ENCODE data around the gene SLC25A44. TPM values are rescaled to one million over a fixed set of nuclear protein-coding genes. Genes with fewer than 3 reads are reported as not detected.

The SLC25A44 gene
- total and polyA plus RNA-seq, 2 of the 8 experiments (the other 6 are each of a cell fraction or from before 2014, with no cell fraction given), result 23.4 to 32.1 TPM

GRCh38 chr1:156176610-156177210 is 17.2 kb upstream of the SLC25A44 start:
- no peaks in the 10 kb centered on the region for H4K20me1 ChIP-seq (replicated peaks in 1 of 2; ENCODE audit: control insufficient read depth in 1 of 2, insufficient read depth in 2 of 2, low read length in 2 of 2)
- FAIRE-seq (no peak), DNase-seq (ENCODE audit: low read depth in 1 of 2, low spot score in 2 of 2) (no peak)
- H2BK120ac ChIP-seq (replicated peaks; ENCODE audit: low read depth, low read length), result no peak overlapping the region
- no peak overlapping the region for H3K4me2 ChIP-seq (ENCODE audit: insufficient read depth in 1 of 2, low read depth in 2 of 2, low read length in 2 of 2)
- H4K8ac ChIP-seq (ENCODE audit: extremely low read depth, insufficient read depth, low read length), result no peak overlapping the region
- peak overlapping the region; percentile 85; the same call in 1 of the 2 replicates for H2BK12ac ChIP-seq (ENCODE audit: low read depth, low read length)
- no peak overlapping the region for H2BK15ac ChIP-seq (ENCODE audit: low read length)
- no peaks in the 10 kb centered on the region for H3K23me2 ChIP-seq (ENCODE audit: low read depth, low read length)
- peak overlapping the region; percentile 86; the same call in 1 of the 2 replicates for H2AK5ac ChIP-seq (ENCODE audit: low read depth, low read length)
- H3K23ac ChIP-seq (ENCODE audit: insufficient read length), result no peak overlapping the region
- no peak overlapping the region for H2AFZ ChIP-seq (ENCODE audit: low read length)
- no peak overlapping the region for H3K4ac ChIP-seq (replicated peaks; ENCODE audit: insufficient read length, low read depth, low read length)
- H3K9me3 ChIP-seq (ENCODE audit: insufficient read depth in 2 of 2, low read depth in 1 of 2, low read length in 1 of 2), result no peaks in the 10 kb centered on the region
- no peak overlapping the region for H3K9ac ChIP-seq (replicated peaks in 1 of 4; ENCODE audit: extremely low read depth in 1 of 4, low read depth in 3 of 4, low read length in 3 of 4)
- H3K79me1 ChIP-seq (ENCODE audit: low read depth, low read length), result no peaks in the 10 kb centered on the region
- POLR2A ChIA-PET (ENCODE audit: partially characterized antibody), result interaction anchor here (1.4 to 2.4 kb wide), 7 partner anchors 13 to 61 kb away, joined by 3 to 8 read pairs (median 5); partner anchors contain the start of genes PMF1 and SLC25A44
- H3K56ac ChIP-seq (replicated peaks; ENCODE audit: insufficient read length, low read depth, low read length), result no peak overlapping the region
- no peak overlapping the region for H3K14ac ChIP-seq (ENCODE audit: insufficient read length)
- H2BK20ac ChIP-seq (ENCODE audit: low read length), result 0 out of 2 replicates have a peak overlapping the region, but pooled peaks have one; percentile 43
- H4K91ac ChIP-seq (replicated peaks; ENCODE audit: insufficient read length, low read length), result no peak overlapping the region
- CTCF ChIA-PET (ENCODE audit: partially characterized antibody), result interaction anchor here (0.7 to 8.8 kb wide), 9 partner anchors 15 to 86 kb away, joined by 3 to 65 read pairs (median 6); partner anchors contain the start of genes PMF1 and SLC25A44
- H3K4me1 ChIP-seq (replicated peaks in 1 of 4; ENCODE audit: control insufficient read depth in 3 of 4, insufficient read depth in 4 of 4, low read length in 3 of 4), result peaks cover 6 to 21% (median 13%) of the 10 kb centered on the region in 4 experiments
- H3K18ac ChIP-seq (ENCODE audit: extremely low read depth, low read length), result no peak overlapping the region; the same call in 1 of the 2 replicates
- WGBS, 2 experiments (ENCODE audit: extremely low coverage in 1 of 2, insufficient coverage in 1 of 2, insufficient read length in 1 of 2, insufficient replicate concordance in 2 of 2, low coverage in 1 of 2, low lambda C conversion rate in 2 of 2, missing lambda C conversion rate in 1 of 2), result 93% methylated on average over 12 of the region's 12 CpGs; no CpG with 5 or more reads in 1 of the 2 experiments
- no peak overlapping the region for H3K4me3 ChIP-seq (ENCODE audit: extremely low read depth in 1 of 4, insufficient read depth in 2 of 4, low read depth in 3 of 4, low read length in 4 of 4)
- 0 out of 2 replicates have a peak overlapping the region, but pooled peaks have one; percentile 12 for H2BK5ac ChIP-seq (ENCODE audit: low read depth, low read length)
- no peak overlapping the region for H4K5ac ChIP-seq (ENCODE audit: insufficient read length, low read depth, low read length)
- TF ChIP-seq SP2 (IDR thresholded peaks at IDR 0.05; ENCODE audit: low read length), result no peak
- no peak for TF ChIP-seq CBX8 (IDR thresholded peaks at IDR 0.05; ENCODE audit: borderline replicate concordance, low read depth, low read length)
- TF ChIP-seq USF2 (IDR thresholded peaks at IDR 0.05; ENCODE audit: low read length), result no peak
- no peak for TF ChIP-seq POLR2A (IDR thresholded peaks at IDR 0.05; ENCODE audit: control extremely low read depth in 1 of 2, low read depth in 2 of 2, low read length in 2 of 2)
- no peak for TF ChIP-seq PHF8 (conservative IDR thresholded peaks at IDR 0.05; ENCODE audit: low read depth, low read length)
- no peak for TF ChIP-seq EZH2 (IDR thresholded peaks at IDR 0.05; ENCODE audit: low read depth, low read length, severe bottlenecking)
- H3K36me3 ChIP-seq (ENCODE audit: control insufficient read depth in 2 of 4, insufficient read depth in 4 of 4, low read length in 3 of 4), result peaks cover 0 to 35% (median 0%) of the 10 kb centered on the region in 4 experiments; a peak in 2 of 8 replicates
- H3K27ac ChIP-seq (ENCODE audit: low read depth, low read length), result peak overlapping the region; percentile 23; the same call in 1 of the 2 replicates
- H3K27me3 ChIP-seq (replicated peaks in 1 of 4; ENCODE audit: control insufficient read depth in 3 of 4, extremely low read depth in 1 of 4, insufficient read depth in 3 of 4, low read length in 3 of 4), result no peaks in the 10 kb centered on the region
- H3K79me2 ChIP-seq (ENCODE audit: control insufficient read depth in 1 of 2, insufficient read depth in 2 of 2, low read length in 2 of 2), result no peaks in the 10 kb centered on the region
